H54 (cell line): ENCODE measurements around the gene ATN1.
A peak's percentile ranks its signal among the peaks of the same experiment; 100 is the strongest.
"Not testable (repeated sequence)": the region's sequence is repeated elsewhere in the genome, so short reads cannot be mapped to it uniquely, and the experiment has no call there.

Experiments
- DNase-seq: peaks from one replicate; pipeline ENCODE4 v3.0.0; 2011; ENCODE audit warnings: low spot score, mixed read lengths; ENCODE audit not compliant: insufficient read length
- FAIRE-seq: peaks from 3 replicates; lab custom pipeline; 2011; peaks lifted over from hg19 to GRCh38; lab: Jason Lieb, UNC
- POLR2A ChIP-seq: IDR thresholded peaks from 2 replicates; pipeline ENCODE4 v1.6.1; 2011; ENCODE audit warnings: low read depth, mild to moderate bottlenecking, low read length

ATN1 gene

GRCh38 chr12:6894321-6894720 lies 33.4 kb upstream of the ATN1 start:
- TF ChIP-seq POLR2A: no peak
- no peak for FAIRE-seq
- no peak for DNase-seq

GRCh38 chr12:6896846-6897435 lies 30.8 kb upstream of the ATN1 start:
- FAIRE-seq: no peak
- no peak for TF ChIP-seq POLR2A
- DNase-seq: no peak

GRCh38 chr12:6899427-6899826 lies 28.3 kb upstream of the ATN1 start:
- FAIRE-seq: no peak
- TF ChIP-seq POLR2A: no peak
- no peak for DNase-seq

GRCh38 chr12:6899837-6900519 lies 27.8 kb upstream of the ATN1 start:
- no peak for TF ChIP-seq POLR2A
- DNase-seq (no peak), FAIRE-seq (no peak)

GRCh38 chr12:6902448-6902847 lies 25.3 kb upstream of the ATN1 start:
- FAIRE-seq: no peak
- TF ChIP-seq POLR2A: no peak
- DNase-seq: no peak

GRCh38 chr12:6903722-6904121 lies 24.0 kb upstream of the ATN1 start:
- DNase-seq (no peak), FAIRE-seq (no peak)
- no peak for TF ChIP-seq POLR2A

GRCh38 chr12:6904280-6905276 lies 23.2 kb upstream of the ATN1 start, which contains the start of gene LRRC23:
Gene LRRC23, plus strand, starts transcription at chr12:6904822. Its CDS starts 812 bp downstream, at chr12:6905634.
- FAIRE-seq: peak; percentile 74
- TF ChIP-seq POLR2A: peak; percentile 58
- DNase-seq: peak; percentile 63

- TF ChIP-seq POLR2A: no peak
- FAIRE-seq (no peak), DNase-seq (no peak)
Observed at GRCh38 chr12:6905414-6906040, 22.2 kb upstream of the ATN1 start.

GRCh38 chr12:6908141-6908540 lies 19.6 kb upstream of the ATN1 start:
- not testable (repeated sequence) for FAIRE-seq, DNase-seq

GRCh38 chr12:6909421-6910145 lies 18.2 kb upstream of the ATN1 start:
- no peak for FAIRE-seq
- no peak for DNase-seq
- TF ChIP-seq POLR2A: no peak

- TF ChIP-seq POLR2A: no peak
- FAIRE-seq (no peak), DNase-seq (no peak)
Observed at GRCh38 chr12:6912164-6912935, 15.4 kb upstream of the ATN1 start.

- FAIRE-seq (no peak), DNase-seq (no peak)
- no peak for TF ChIP-seq POLR2A
Observed at GRCh38 chr12:6914246-6914946, 13.4 kb upstream of the ATN1 start, which contains the start of gene ENO2. Gene ENO2, plus strand, starts transcription at chr12:6914580. Its CDS starts 1,253 bp downstream, at chr12:6915833.
